ENCODE data around the gene CDH13. TPM values are rescaled to one million over a fixed set of nuclear protein-coding genes. Genes with fewer than 3 reads are reported as not detected.

CDH13 gene
- total and polyA plus RNA-seq, 2 donors (not counting 3 experiments of a cell fraction or from before 2014, with no cell fraction given), result 96.6 to 124 TPM

GRCh38 chr16:83840060-83840617 lies 1213.4 kb downstream of the CDH13 start:
- no peak overlapping the region for H3K27ac ChIP-seq (ENCODE audit: insufficient read depth, low read depth, low read length)
- no peak overlapping the region for H3K9ac ChIP-seq (replicated peaks; ENCODE audit: extremely low read depth, insufficient read depth, low read length)
- intact Hi-C loops (cut with micrococcal nuclease) (no loop called here), dilution Hi-C loops (cut with MboI; ENCODE audit: extremely low pct_ligation_motif_present, low sequenced_read_pairs) (no loop called here)
- ChIA-PET CTCF (no interaction called here), POLR2A (no interaction called here)
- peaks cover 0 to 2% of the 10 kb centered on the region in 2 experiments for H3K27me3 ChIP-seq (ENCODE audit: control insufficient read depth in 2 of 2, insufficient read depth in 2 of 2, low read length in 2 of 2)
- no peak overlapping the region for H3K4me2 ChIP-seq (ENCODE audit: insufficient read depth, low read length)
- no peak for FAIRE-seq
- TF ChIP-seq POLR2A (IDR thresholded peaks at IDR 0.05; ENCODE audit: low read depth, low read length) (no peak), POLR2AphosphoS5 (IDR thresholded peaks at IDR 0.05; ENCODE audit: insufficient read depth, low read depth, low read length) (no peak), MAX (IDR thresholded peaks at IDR 0.05; ENCODE audit: insufficient read depth, insufficient read length) (no peak), EZH2 (IDR thresholded peaks at IDR 0.05; ENCODE audit: borderline replicate concordance, low read depth, low read length, severe bottlenecking) (no peak), FOS (IDR thresholded peaks at IDR 0.05; ENCODE audit: borderline replicate concordance, insufficient read depth, low read length) (no peak), CTCF (IDR thresholded peaks at IDR 0.05; ENCODE audit: extremely low read depth in 1 of 2, insufficient read depth in 1 of 2, low read depth in 1 of 2, low read length in 2 of 2) (no peak), GATA2 (IDR thresholded peaks at IDR 0.05; ENCODE audit: insufficient read depth, insufficient read length, low read depth, low read length) (no peak)
- H3K9me1 ChIP-seq (replicated peaks; ENCODE audit: control insufficient read depth, extremely low read depth, insufficient read depth, low read length), result no peaks in the 10 kb centered on the region
- no TSS peak for BruUV-seq (replicated peaks)
- H3K79me2 ChIP-seq (ENCODE audit: control insufficient read depth, insufficient read depth, low read length), result no peaks in the 10 kb centered on the region
- H3K9me3 ChIP-seq (replicated peaks; ENCODE audit: control insufficient read depth, insufficient read depth, low read length), result no peaks in the 10 kb centered on the region
- H3K4me3 ChIP-seq (replicated peaks in 1 of 3; ENCODE audit: insufficient read depth in 1 of 3, low read depth in 1 of 3, low read length in 3 of 3), result no peak overlapping the region
- H3K4me1 ChIP-seq (ENCODE audit: control insufficient read depth, extremely low read depth, insufficient read depth, low read length), result peaks cover 14% of the 10 kb centered on the region
- H4K20me1 ChIP-seq (replicated peaks; ENCODE audit: control insufficient read depth, extremely low read depth, insufficient read depth, low read length), result no peaks in the 10 kb centered on the region
- H3K36me3 ChIP-seq (ENCODE audit: control insufficient read depth in 2 of 2, extremely low read depth in 1 of 2, insufficient read depth in 2 of 2, low read length in 2 of 2), result no peaks in the 10 kb centered on the region
- DNase-seq (ENCODE audit: low read depth, low spot score), result no peak
- H2AFZ ChIP-seq (ENCODE audit: low read depth, low read length), result no peak overlapping the region

Measured in endothelial cell of umbilical vein (primary cell).